GM21528 (cell line): Measurements from ENCODE around the gene PDE10A.

Experiments
- ATAC-seq: cut with Tn5 transposase; IDR thresholded peaks from one replicate; pipeline ENCODE4 v1.9.1; 2021; ENCODE audit warnings: mild to moderate bottlenecking, moderate library complexity; ENCODE audit not compliant: unreplicated experiment, low FRiP score

The PDE10A gene

DNA sequence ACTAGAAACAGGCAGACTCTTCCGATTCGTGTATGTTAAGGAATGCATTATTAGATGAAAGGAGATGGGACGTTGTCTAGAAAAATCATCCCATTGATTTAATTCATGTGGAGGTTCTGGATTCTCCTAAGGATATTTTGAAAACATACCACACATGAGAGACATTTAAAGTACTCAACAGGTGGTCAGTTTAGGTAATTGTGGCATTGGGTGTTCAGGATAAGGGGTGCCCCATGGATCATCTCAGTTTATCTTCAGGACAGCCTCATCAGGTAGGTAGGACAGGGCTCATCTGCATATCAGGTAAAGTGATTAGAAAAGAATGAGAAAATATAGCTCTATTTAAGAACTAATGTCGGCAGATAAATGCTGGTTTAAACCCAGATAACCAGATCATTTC, 15.9 kb upstream of the PDE10A start:
- ATAC-seq = no peak

DNA sequence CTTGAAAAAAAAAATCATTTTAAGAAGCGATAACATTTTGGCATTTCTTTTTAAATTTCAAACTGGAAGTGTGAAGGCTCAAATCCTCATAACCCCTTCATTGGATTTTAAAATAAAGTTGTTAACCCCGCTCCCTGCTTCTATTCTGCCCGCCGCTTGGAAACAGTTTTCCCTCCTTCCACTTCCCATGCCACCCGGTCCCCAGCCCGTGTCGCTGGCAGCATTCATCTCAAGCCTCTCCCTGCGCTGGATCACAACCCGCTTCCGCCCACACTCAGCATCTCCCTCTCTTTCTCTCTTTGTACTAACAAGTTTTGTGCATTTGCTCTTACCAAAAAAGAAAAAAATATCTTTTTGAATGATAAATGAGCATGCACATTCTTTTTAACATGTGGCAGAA, 15.4 kb upstream of the PDE10A start:
- no peak for ATAC-seq

DNA sequence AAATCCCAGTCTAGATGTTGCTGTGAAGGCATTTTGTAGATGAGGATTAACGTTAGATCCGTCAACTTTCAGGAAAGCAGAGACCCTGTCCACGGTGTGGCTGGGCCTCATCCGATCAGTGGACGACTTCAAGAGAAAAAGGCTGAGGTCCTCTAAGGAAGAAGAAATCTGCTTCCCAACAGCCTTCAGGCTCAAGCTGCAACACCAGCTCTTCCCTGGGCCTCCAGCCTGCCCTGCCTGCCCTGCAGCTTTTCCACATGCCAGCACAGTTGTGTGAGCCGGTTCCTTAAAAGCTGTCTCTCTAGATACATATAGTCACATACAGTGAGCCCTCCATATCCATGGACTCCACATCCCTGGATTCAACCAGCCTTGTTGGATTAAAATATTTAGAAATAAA, 14.1 kb upstream of the PDE10A start:
- no peak for ATAC-seq

DNA sequence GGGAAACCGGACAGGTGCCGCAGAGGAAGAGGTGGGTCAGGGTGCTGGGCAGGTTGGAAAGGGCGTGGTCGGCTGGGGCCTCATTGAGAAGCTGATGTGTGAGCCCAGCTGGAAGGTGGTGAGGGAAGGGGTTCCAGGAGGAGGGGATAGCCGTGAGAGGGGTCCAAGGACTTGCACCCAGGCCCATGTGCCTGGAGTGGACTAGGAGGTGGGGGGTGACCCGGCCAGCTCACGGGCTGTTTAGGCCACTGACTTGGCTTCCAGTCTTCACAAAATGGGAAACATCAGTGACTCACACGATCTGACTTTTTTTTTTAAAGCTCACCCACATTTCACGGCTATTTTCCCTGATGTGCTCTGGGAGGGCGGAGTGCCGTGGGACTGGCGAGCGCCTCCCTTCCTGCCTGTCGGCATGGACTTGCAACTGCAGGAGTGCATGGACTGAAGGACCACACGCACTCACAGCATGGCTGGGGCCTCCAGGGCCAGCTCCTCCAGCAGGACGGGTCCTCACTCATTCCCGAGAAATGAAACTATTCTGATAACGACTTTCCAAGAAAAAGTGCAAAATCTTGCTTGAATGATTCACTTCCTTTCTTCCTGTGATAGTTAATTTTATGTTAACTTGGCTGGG, 13.5 kb upstream of the PDE10A start:
- no peak for ATAC-seq

DNA sequence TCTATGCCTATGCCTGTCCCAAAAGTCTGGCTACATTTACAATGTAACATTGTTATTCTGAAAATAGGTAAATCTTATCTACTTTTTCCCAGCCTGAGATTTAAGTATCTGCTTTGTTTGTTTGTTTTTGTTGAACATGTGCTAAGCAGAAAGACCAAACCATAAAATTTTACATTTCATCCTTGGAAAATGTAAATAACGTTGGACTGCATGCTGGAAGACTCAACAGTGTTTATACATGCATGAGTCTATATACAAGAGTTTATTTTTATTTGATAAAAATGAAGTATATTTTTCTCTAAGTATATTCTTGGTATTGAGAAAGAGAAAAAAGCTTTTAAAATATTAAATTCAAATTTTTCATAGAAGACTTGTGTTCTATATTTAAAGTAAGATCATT, 12.1 kb upstream of the PDE10A start:
- ATAC-seq = no peak

DNA sequence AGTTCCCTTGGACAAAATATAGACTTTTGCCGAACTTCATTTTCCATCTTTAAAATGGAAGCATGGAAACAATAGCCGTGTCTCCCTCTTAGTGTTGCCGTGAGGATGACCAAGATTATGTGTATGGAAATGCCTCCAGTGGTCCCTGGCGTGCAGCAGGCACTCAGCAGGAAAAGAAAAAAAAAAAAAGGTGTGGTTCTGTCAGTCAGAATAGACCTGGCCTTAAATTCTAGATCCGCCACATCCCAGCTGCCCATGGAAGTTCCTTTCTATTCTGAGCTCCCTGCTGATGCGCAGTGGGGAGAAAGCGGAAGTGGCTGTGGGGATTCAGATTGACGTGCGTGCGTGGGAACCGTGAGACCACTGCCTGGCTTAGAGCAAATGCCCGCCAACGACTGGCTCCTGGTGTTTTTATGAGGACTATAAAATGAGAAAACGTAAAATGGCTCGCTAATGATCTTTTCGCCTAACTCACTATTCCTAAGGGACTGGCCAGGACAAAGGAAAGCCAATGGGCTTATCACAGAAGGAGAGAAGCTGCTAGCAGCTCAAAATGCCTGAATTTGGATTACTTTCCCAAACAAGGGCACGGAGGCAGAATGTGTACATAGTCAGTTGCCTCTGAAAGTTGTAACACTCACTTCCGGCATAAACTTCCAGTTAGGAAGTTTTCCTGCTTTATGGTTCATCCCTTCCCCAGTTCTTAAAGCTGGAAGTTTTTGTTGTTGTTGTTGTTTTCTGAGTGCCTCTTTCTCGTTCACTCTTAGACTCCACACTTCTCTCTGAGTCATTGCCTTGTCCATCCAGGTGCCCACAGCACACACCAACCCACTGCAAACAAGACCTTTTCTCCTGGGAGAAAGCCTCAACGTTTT, 11.4 kb upstream of the PDE10A start:
- ATAC-seq = no peak

DNA sequence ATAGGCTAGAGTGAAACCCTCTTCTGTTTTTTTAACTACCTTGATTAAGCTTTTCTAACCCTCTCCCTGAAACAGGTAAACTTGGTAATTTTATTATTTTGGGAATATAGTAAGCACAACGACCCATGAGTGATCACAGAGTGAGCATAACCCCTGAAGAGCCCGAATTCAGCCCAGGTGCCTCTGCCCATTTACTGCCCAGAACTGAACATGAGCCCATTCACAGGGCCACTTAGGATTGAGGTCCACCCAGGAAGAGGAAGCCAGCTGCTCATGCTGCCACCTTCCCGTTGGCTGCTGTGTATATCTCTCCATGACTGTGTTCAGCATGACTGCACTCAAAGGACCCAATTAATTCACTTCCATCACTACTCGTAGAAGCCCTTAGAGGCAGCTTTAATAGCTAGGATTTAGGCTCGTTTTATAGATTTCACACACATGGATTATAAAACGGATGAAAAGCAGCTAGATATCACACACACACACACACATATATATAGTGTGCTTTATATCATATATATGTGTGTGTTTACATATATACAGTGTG, 8.3 kb upstream of the PDE10A start:
- ATAC-seq = no peak

DNA sequence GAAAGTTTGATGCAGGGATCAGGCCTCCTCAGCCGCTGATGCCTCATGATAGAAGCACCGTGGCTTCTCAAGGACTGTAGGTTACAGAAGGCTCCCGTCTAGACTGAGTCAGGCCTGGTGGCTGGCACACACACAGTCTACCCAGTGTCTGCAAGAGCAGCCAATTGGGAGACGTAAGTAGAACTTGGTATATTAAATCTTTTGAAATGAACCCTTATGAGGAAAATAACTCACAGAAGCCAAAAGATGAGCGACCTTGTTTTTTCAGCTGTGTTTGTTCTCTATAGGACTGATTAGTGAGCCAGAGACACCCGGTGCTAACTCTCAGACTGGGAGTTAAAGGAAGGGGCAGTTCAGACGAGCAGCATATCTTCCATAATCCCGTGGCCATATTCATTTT, 5.9 kb upstream of the PDE10A start:
- ATAC-seq = no peak

DNA sequence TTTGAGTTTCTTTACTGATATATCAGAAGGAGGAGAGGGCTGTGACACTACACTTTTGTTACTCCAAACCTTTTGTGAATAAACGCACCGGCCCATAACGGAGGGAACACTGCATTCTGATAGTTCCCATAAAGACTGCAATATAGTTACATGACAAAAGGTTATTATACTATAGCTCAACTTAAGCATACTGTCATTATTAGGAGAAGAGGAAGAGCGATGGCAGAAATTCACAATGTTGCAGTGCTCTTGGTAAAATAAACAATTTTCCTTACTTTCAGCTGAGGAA, 2.3 kb upstream of the PDE10A start:
- ATAC-seq = no peak

DNA sequence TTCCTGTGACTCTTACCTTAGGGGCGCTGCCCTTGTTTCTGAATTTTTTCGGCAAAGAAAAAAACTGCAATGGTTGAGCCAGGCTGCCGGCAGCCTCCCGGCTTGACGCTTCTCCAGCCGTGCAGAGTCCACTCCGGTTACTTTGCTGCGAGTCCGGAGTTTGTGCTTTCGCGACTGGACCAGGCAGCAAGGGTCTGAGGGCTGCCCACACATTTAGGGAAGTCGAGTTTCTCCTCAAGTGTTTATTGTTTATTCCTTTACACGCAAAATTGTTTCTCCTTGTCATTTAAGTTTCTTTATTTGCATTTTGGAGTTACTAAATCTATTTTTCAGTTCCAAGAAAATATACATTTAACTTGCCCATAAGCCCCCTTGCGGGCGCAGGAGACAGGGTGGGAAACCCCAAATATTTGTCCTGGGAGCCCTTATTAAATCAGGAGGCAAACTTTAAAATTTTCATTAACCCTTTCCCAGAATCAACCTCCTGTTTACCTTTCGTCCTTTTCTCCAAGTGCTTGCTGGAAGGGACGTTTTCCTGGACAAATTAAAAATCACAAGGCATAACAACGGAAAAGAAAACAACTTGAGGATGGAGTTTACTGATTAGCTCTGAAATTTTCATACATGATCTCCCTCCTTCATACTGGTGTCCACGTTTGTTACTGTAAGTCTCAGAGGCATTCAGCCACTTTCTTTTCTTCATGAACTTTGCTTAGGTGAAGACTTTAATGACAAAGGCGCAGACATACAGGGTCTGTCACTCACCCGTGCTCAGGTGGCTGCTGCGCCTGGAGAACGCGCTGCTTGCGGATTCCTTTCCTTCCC, 1.7 kb upstream of the PDE10A start:
- no peak for ATAC-seq

DNA sequence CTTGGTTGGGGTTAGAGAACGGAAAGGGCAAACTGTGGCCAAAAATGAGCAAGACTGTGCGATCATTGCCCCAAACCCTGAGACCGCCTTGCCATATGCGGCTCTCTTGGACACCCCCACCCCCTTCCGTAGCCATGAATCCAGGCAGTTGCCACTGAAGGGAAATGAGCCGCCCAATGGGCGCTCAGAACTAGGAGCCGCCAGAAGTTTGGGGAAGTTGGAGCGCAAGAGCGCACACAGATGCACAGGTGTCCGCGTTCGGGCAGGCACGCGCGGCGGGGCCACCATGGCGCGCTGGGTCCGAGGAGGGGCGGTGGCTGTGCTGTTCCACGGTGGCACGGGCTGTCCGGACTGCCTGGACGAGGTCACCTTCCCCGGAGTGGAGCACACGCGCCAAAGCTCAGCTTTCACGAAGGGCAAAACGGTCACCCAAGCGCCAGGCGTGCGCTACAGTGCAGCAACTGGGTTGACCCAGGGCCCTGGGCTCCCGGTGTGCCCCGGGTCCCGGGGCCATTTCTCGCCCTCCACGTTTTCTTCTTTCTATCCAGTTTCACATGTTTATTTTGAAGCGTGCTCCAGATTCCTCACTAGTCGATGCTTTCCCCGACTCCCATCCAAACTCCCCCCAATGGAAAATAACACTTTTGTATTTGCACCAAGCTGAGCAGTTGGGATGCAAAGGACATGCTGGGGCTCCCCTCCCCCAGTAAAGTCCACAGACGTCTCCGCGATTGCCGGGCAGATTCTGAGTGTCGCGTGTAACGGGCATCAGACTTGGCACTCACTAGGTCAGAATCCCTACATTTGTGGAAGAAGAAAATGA, 906 bp upstream of the PDE10A start:
- ATAC-seq = no peak

DNA sequence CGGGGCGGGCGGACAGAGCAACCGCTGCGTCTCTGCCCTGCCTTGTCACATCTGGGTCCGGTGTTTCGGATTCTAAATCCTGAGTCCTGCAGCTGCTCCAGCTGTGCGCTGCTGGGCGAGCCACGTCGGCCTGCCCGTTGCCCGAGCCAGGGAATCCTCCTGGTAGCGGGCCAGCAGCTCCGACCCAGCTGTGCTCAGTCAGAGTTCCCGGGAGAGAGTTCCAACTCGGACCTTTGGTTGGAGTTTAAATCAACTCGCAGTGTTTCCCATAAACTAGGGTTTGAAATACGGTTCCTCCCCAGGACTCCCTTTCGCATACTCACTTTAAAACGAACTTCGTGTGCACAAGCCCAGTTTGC, 315 bp upstream of the PDE10A start:
- ATAC-seq = no peak

DNA sequence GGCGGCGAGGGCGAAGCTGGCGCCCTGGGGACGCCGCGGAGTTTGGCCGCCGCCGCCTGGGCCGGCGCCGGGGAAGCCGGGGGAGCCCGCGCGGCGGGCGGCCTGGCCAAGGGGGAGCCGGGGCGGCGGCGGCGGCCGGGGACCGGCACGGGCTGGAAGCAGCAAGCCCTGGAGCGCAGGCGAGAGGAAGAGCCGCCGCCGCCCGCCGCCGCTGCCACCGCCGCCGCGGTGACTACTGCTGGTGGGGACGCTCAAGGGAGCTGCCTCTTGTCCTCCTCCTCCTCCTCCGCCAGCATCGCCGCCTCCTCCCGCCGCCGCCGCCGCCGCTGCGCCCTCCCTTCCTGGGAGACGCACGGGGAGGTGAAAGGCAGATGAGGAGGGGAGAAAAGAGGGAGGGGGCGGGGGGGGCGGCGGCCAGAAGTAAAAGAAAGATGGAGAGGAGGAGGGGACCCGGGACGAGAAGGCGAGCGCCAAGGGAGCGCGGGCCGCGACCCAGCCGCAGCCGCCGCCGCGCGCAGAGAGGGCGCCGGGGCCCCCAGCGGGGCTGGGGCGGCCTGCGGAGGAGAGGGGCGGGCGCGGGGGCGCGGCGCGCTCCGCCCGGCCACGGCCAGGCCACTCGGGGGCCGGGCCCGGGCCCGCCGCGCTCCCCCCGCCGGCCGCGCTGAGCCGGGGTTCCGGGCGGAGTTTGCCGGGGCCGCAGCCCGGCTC, 846 bp downstream of the PDE10A start:
- no peak for ATAC-seq

DNA sequence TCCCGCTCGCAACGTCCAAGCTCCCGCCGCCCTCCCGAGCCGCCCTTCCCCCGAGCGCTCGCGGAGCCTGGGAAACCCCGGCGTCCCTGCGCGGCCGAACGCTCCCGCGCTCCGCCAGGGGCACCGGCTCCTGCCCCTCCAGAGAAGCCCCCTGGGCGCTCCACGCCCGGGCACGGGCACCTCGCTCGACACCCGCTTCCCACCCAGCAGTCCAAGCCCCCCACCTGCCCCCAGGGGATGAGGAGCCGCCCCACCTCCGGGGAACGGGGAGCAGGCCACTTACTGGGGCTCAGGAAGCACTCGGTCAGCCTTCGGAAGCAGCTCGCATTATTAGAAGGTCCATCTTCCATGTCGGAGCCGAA, 1.4 kb downstream of the PDE10A start:
- no peak for ATAC-seq

DNA sequence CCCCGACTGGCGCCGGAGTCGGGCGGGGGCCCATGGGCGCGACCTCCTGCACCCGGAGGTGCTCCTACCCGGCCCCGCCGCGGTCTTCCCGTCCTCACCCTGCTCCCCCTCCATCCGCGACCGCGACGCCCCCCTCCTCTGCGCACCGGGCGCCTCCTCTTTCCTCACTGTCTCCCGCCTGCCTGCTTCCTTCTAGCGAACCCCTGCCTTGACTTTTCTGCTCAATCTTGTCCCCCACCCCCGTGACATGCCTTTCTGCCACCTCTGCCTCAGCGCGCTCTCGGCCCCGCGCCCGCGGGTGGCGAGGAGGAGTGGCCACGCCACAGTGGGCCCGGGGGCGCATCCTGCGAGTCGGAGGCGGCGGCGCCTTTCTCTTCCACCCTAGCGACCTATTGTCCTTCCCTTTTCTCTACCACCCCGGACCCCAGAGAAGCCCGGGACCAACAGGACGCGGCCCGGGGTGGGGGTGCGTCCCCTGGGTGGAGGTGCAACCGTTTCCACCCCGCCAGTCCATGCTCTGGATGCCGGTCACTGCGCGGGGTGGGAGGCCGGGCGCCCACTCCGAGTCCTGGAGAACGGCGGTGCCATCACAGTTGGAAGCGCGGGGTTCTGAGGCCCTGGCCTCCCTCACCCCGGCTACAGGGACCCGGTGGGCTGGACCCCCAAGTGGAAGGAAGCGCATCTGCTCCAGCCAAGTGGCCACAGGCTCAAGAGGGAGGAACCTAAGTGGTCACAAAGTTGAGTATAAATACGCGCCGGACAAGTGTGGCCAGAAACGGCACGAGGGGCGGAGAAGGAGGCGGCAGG, 2.0 kb downstream of the PDE10A start:
- ATAC-seq = no peak

DNA sequence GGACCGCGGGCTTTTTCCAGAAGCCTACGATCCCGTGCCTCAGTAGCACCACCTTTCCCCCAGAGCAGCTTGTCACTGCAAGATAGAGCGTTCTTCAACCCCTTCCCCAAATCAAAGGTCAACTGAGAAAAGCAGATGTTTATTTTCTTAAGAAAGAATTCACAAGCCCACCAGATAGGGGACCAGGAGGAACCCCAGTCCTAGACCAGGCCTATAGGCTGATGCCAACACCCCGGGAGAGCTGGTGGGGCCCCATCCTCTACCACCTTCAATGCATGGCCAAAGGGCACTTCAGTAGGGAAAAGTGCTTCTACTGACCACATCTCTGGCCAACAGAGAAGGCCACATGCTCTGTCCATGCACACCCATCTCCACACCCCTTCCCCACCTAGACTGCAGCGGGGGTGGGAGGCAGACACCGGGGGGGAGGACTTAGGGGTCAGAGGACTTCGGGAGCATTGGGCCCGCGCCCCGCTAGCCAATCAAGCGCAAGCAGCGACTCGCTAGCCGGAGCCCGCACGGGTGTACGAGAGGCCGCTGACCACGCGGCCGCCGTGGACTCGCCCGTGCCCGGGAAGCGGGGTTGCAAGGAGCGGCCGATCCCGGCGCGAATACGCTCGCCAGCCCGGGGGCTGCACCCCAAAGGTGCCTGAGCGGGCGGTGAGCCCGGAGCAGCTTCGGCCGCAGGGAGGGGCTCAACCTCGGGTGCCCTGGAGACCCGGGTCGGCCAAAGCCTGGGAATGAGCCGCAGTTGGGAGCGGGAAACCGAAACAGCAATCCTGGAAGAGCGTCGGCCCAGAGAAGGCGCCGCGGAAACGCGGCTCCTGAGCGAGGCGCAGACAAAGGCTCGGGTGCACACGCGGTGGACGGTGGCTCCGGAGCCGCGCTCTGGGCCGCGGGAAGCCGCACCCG, 2.8 kb downstream of the PDE10A start:
- no peak for ATAC-seq

DNA sequence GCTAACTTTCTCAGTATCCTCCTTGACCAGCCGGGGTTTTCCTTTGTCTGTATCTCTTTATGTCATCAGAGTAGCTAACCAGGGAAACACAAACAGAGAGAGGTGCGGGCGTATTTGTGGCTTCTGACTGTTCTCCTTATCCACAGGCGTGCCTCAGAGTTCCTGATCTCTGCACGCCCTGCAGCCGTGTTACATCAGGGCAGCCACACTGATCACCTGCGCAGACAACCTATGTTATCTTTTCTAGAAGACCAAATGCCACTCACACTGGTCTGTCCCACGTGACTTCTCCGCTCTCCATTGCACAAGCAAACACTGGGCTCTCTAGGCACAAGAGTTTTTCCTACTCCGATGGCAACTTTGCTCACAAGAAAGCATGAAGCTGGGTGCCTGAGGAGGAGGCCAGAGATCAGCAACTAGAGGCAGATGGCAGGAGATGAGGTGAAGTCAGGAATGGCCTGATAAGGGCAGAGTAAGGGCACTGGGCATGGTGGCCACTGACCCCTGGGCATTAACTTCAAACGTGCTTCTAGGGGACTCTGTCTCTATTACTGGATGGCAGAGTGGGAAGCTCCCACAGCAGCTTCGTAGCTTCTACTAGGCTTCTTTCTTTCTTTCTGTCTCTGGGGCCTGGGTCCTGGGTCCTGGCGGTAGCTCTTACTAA, 4.5 kb downstream of the PDE10A start:
- ATAC-seq = no peak

DNA sequence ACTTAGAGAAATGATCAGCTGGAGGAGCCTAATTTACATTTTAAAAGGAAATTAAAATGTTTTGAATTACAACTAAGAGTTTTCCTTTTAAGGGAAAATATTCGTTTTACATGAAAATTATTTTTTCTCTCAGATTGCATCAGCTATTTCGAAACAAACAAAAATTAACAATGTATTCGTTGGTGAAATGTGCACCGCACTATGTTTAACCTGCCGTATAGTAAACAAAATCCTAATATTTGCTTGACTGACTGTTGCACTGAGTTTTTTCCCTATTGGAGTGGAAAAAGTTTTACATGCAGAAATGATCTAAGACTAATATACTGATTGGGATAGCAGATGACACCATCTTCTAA, 5.7 kb downstream of the PDE10A start:
- ATAC-seq = no peak
